HepG2 (cell line): Measurements from ENCODE around the gene GALNT16.

ENCODE experiments used
- CREB1 ChIP-seq, 2 experiments: fragments of 450-650 bp in 1 of 2; IDR thresholded peaks; 2 replicates each; pipeline ENCODE4 v1.6.1; 2016 to 2017; ENCODE audit warnings: control low read depth in 1 of 2, mild to moderate bottlenecking in 1 of 2, missing compliant biosample characterization in 1 of 2, missing genetic modification characterization in 1 of 2
- ETV5 ChIP-seq: IDR thresholded peaks from 2 replicates; pipeline ENCODE4 v1.6.1; 2018; ENCODE audit warnings: missing biosample characterization, missing genetic modification reagents, inconsistent platforms, borderline replicate concordance
- GABPA ChIP-seq, 2 experiments: IDR thresholded peaks; 2 replicates each; pipeline ENCODE4 v1.6.1; 2011 to 2016; ENCODE audit warnings: low read depth in 2 of 2, low read length in 1 of 2, missing biosample characterization in 1 of 2, missing genetic modification characterization in 1 of 2
- MED8 ChIP-seq: sonication (generic); formaldehyde crosslinking; IDR thresholded peaks from 2 replicates; pipeline ENCODE4 v1.8.1; 2023; ENCODE audit warnings: mild to moderate bottlenecking, missing genetic modification reagents; ENCODE audit not compliant: insufficient replicate concordance
- MYC ChIP-seq: sonication (generic); formaldehyde crosslinking; IDR thresholded peaks from 2 replicates; pipeline ENCODE4 v1.9.0; 2021; ENCODE audit warnings: missing genetic modification reagents, borderline replicate concordance
- NFE2 ChIP-seq: sonication (generic); formaldehyde crosslinking; IDR thresholded peaks from 2 replicates; pipeline ENCODE4 v1.4.0; 2020; ENCODE audit warnings: missing genetic modification reagents
- PPARG ChIP-seq: conservative IDR thresholded peaks from 2 replicates; pipeline ENCODE4 v1.6.1; 2016; ENCODE audit warnings: missing biosample characterization, missing genetic modification reagents
- RFXANK ChIP-seq: IDR thresholded peaks from 2 replicates; pipeline ENCODE4 v1.6.1; 2016
- TCF12 ChIP-seq, 2 experiments: fragments of 450-650 bp in 1 of 2; sonication (generic) in 1 of 2; formaldehyde crosslinking in 1 of 2; IDR thresholded peaks; 2 replicates each; pipeline versions ENCODE4 v1.6.1 to v1.8.0; 2017 to 2022; ENCODE audit warnings: antibody characterized with exemption in 1 of 2, mild to moderate bottlenecking in 1 of 2, missing genetic modification reagents in 1 of 2, moderate library complexity in 1 of 2
- ZBTB37 ChIP-seq: sonication (generic); formaldehyde crosslinking; IDR thresholded peaks from 2 replicates; pipeline ENCODE4 v1.4.0; 2020; ENCODE audit warnings: mild to moderate bottlenecking, missing genetic modification reagents
- ZFYVE20 ChIP-seq: sonication (generic); formaldehyde crosslinking; IDR thresholded peaks from 2 replicates; pipeline ENCODE4 v1.8.0; 2023; ENCODE audit warnings: low read depth, mild to moderate bottlenecking, moderate library complexity, missing genetic modification reagents, borderline replicate concordance
- TF ChIP-seq, protein P1 (sequence below): sonication (generic); formaldehyde crosslinking; IDR thresholded peaks from 2 replicates; pipeline ENCODE4 v1.8.1; 2023; ENCODE audit warnings: mild to moderate bottlenecking, moderate library complexity, missing genetic modification reagents

GRCh38 chr14:69232388-69232787 is 27.6 kb upstream of the GALNT16 start:
- TF ChIP-seq ZBTB37 (CRISPR knock-in tag) (no peak), MYC (CRISPR knock-in tag) (no peak), GABPA (IDR thresholded peaks at IDR 0.05; ENCODE audit: low read depth, low read length) (no peak), GABPA (CRISPR knock-in tag; IDR thresholded peaks at IDR 0.05; ENCODE audit: low read depth) (no peak), NFE2 (no peak), TCF12 (IDR thresholded peaks at IDR 0.05) (no peak), TCF12 (CRISPR knock-in tag; IDR thresholded peaks at IDR 0.05) (no peak), MED8 (no peak), CREB1 (IDR thresholded peaks at IDR 0.05) (no peak), CREB1 (CRISPR knock-in tag; IDR thresholded peaks at IDR 0.05) (no peak), ETV5 (CRISPR knock-in tag) (no peak), PPARG (CRISPR knock-in tag) (no peak), RFXANK (CRISPR knock-in tag) (no peak), ZFYVE20 (no peak)
- TF ChIP-seq, protein P1, sequence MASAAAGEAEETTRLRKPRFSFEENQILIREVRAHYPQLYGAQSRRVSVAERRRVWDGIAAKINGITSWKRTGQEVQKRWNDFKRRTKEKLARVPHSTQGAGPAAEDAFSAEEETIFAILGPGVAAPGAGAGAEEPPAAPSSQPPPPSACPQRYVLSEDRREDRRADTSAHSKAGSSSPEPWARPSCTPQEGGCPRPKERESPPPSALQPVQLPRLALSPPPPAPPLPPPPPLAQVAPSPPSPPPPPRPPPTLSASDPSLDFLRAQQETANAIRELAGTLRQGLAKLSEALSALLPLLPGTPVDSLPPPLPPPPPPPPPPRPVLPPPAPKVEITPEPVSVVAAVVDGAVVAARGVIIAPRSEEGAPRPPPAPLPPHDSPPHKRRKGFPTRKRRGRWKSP (CRISPR knock-in tag): no peak
